ENCODE results near the gene CHKA.

- no peak for TF ChIP-seq CTCF (IDR thresholded peaks at IDR 0.05; ENCODE audit: borderline replicate concordance, extremely low read depth, low read length, poor library complexity, severe bottlenecking)
- no peak for TF ChIP-seq EZH2 (IDR thresholded peaks at IDR 0.05; ENCODE audit: borderline replicate concordance, low read depth, low read length, severe bottlenecking)
Measured at GRCh38 chr11:68064926-68065325, 56.3 kb downstream of the CHKA start.

Data from DND-41 (cell line).